Measurements from ENCODE around the gene KIF26B.

Gene KIF26B

DNA sequence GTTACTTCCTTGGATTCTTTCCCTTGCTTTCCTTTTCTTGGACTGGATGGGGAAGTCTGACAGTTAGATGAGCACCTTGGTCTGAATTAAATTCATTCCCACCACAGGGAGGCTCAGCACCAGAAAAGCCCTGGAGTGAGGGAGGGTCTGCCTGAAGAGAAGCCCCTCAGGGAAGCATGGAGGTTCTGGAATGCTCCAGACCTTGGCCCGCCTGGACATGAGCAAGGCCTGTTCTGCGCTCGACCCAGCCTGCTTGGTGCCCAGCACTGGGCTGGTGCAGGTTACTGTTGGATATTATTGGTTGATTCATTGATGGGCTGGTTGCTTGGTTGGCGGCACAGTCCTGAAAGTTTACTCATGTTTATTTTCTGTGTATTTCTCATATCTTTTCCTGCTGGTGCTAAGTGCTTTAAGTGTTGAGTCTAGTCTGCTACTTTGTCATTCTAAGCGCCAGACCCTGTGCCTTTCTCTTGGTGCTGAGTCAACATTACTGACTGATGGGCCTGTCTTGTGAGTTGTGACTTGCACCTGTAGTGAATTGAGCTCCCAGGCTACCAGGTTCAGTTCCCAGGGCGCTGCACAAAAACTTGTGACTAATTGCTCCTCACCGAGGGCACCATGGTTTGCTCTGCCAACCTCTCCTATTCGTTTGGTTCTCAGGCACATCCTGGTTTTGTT, 538.5 kb downstream of the KIF26B start:
- H3K27me3 ChIP-seq (ENCODE audit: insufficient read depth, low read length) = no peaks in the 10 kb centered on the region; the same call in 1 of the 2 replicates
- H3K27ac ChIP-seq (ENCODE audit: low read depth, low read length, poor library complexity, severe bottlenecking) = no peak overlapping the region
- H3K4me2 ChIP-seq (ENCODE audit: low read length) = no peak overlapping the region
- no peak overlapping the region for H2AFZ ChIP-seq (ENCODE audit: low read length)
- H3K9me3 ChIP-seq (ENCODE audit: low read length) = no peaks in the 10 kb centered on the region
- no peaks in the 10 kb centered on the region for H3K36me3 ChIP-seq (ENCODE audit: insufficient read depth, low read length)
- TF ChIP-seq EZH2 (IDR thresholded peaks at IDR 0.05; ENCODE audit: borderline replicate concordance, low read length) = no peak
- H3K4me3 ChIP-seq (ENCODE audit: low read depth, low read length, poor library complexity, severe bottlenecking) = no peak overlapping the region
- no peaks in the 10 kb centered on the region for H3F3A ChIP-seq (ENCODE audit: insufficient read depth, low read length)
- no peaks in the 10 kb centered on the region for H3K4me1 ChIP-seq (ENCODE audit: insufficient read depth, low read length, severe bottlenecking)
- no peaks in the 10 kb centered on the region for H3K79me2 ChIP-seq (ENCODE audit: insufficient read depth, low read length)
- no peaks in the 10 kb centered on the region for H3K9me2 ChIP-seq (ENCODE audit: low read depth, low read length)
- H3K9ac ChIP-seq (ENCODE audit: low read length) = no peak overlapping the region
- H4K20me1 ChIP-seq (ENCODE audit: insufficient read depth, low read length) = no peaks in the 10 kb centered on the region

- Histone ChIP-seq H3K9me2 (ENCODE audit: low read depth, low read length) (no peaks in the 10 kb centered on the region), H3K4me1 (ENCODE audit: insufficient read depth, low read length, severe bottlenecking) (peaks cover 8% of the 10 kb centered on the region), H3K9me3 (ENCODE audit: low read length) (no peaks in the 10 kb centered on the region), H3K4me2 (ENCODE audit: low read length) (no peak overlapping the region), H3K36me3 (ENCODE audit: insufficient read depth, low read length) (no peaks in the 10 kb centered on the region), H3K4me3 (ENCODE audit: low read depth, low read length, poor library complexity, severe bottlenecking) (no peak overlapping the region), H3K9ac (ENCODE audit: low read length) (no peak overlapping the region), H3K27me3 (ENCODE audit: insufficient read depth, low read length) (no peaks in the 10 kb centered on the region; the same call in 1 of the 2 replicates), H3F3A (ENCODE audit: insufficient read depth, low read length) (no peaks in the 10 kb centered on the region), H2AFZ (ENCODE audit: low read length) (no peak overlapping the region), H3K27ac (ENCODE audit: low read depth, low read length, poor library complexity, severe bottlenecking) (no peak overlapping the region), H3K79me2 (ENCODE audit: insufficient read depth, low read length) (no peaks in the 10 kb centered on the region), H4K20me1 (ENCODE audit: insufficient read depth, low read length) (no peaks in the 10 kb centered on the region)
- TF ChIP-seq CTCF (IDR thresholded peaks at IDR 0.05; ENCODE audit: low read length) (no peak), EZH2 (IDR thresholded peaks at IDR 0.05; ENCODE audit: borderline replicate concordance, low read length) (no peak)
Measured at GRCh38 chr1:245693941-245694752, 539.4 kb downstream of the KIF26B start.

GRCh38 chr1:245694753-245695195, 540.0 kb downstream of the KIF26B start:
- H3K9me2 ChIP-seq (ENCODE audit: low read depth, low read length) = no peaks in the 10 kb centered on the region
- no peak overlapping the region for H3K4me2 ChIP-seq (ENCODE audit: low read length)
- no peaks in the 10 kb centered on the region for H3K36me3 ChIP-seq (ENCODE audit: insufficient read depth, low read length)
- H3K9me3 ChIP-seq (ENCODE audit: low read length) = no peaks in the 10 kb centered on the region
- no peak overlapping the region for H2AFZ ChIP-seq (ENCODE audit: low read length)
- no peak overlapping the region for H3K9ac ChIP-seq (ENCODE audit: low read length)
- H3K27ac ChIP-seq (ENCODE audit: low read depth, low read length, poor library complexity, severe bottlenecking) = no peak overlapping the region
- no peaks in the 10 kb centered on the region for H3K79me2 ChIP-seq (ENCODE audit: insufficient read depth, low read length)
- no peaks in the 10 kb centered on the region for H3F3A ChIP-seq (ENCODE audit: insufficient read depth, low read length)
- no peak for TF ChIP-seq EZH2 (IDR thresholded peaks at IDR 0.05; ENCODE audit: borderline replicate concordance, low read length)
- TF ChIP-seq CTCF (IDR thresholded peaks at IDR 0.05; ENCODE audit: low read length) = no peak
- H3K27me3 ChIP-seq (ENCODE audit: insufficient read depth, low read length) = no peaks in the 10 kb centered on the region; the same call in 1 of the 2 replicates
- no peaks in the 10 kb centered on the region for H4K20me1 ChIP-seq (ENCODE audit: insufficient read depth, low read length)
- H3K4me3 ChIP-seq (ENCODE audit: low read depth, low read length, poor library complexity, severe bottlenecking) = no peak overlapping the region
- peaks cover 13% of the 10 kb centered on the region for H3K4me1 ChIP-seq (ENCODE audit: insufficient read depth, low read length, severe bottlenecking)
